ENCODE data around the gene TFIP11. TPM values are rescaled to one million over a fixed set of nuclear protein-coding genes. Genes with fewer than 3 reads are reported as not detected.

Gene TFIP11
- total RNA-seq, 4 donors from 2014 or later = 21.6 to 27.1 (median 25.8) TPM

- no peaks in the 10 kb centered on the region for H3K27me3 ChIP-seq
- peaks cover 0 to 55% (median 13%) of the 10 kb centered on the region in 3 donors for H3K36me3 ChIP-seq
- H3K4me3 ChIP-seq = no peak overlapping the region
- DNase-seq = no peak
- WGBS, 2 donors = no CpG with 5 or more reads among the region's 1 CpG
- intact Hi-C loops (cut with DNase I) = no loop called here
- H3K27ac ChIP-seq = no peak overlapping the region
- no peaks in the 10 kb centered on the region for H3K9me3 ChIP-seq
- peaks cover 14 to 35% (median 17%) of the 10 kb centered on the region in 3 donors for H3K4me1 ChIP-seq
- no peak for TF ChIP-seq POLR2A (IDR thresholded peaks at IDR 0.05)
- TF ChIP-seq CTCF (IDR thresholded peaks at IDR 0.05) = no peak
These were observed 32.2 kb upstream of the TFIP11 start for GRCh38 chr22:26544489-26544888.

- TF ChIP-seq CTCF (IDR thresholded peaks at IDR 0.05) = no peak
- TF ChIP-seq POLR2A (IDR thresholded peaks at IDR 0.05) = no peak
- Histone ChIP-seq H3K36me3 (peaks cover 0 to 71% (median 13%) of the 10 kb centered on the region in 3 donors), H3K27ac (peak overlapping the region in 1 of 4 donors; percentile 39), H3K27me3 (no peaks in the 10 kb centered on the region), H3K9me3 (no peaks in the 10 kb centered on the region), H3K4me1 (peaks cover 8 to 19% (median 9%) of the 10 kb centered on the region in 3 donors), H3K4me3 (no peak overlapping the region)
- no peak for DNase-seq
- 60 to 70% methylated on average over 3 of the region's 3 CpGs for WGBS, 2 donors
- intact Hi-C loops (cut with DNase I) = no loop called here
These were observed 30.6 kb upstream of the TFIP11 start for GRCh38 chr22:26542831-26543230.

- Histone ChIP-seq H3K9me3 (no peaks in the 10 kb centered on the region), H3K4me1 (peaks cover under 1 to 10% (median 2%) of the 10 kb centered on the region in 3 donors), H3K27me3 (no peaks in the 10 kb centered on the region), H3K27ac (no peak overlapping the region), H3K36me3 (peaks cover 0 to 82% (median 13%) of the 10 kb centered on the region in 3 donors), H3K4me3 (no peak overlapping the region)
- intact Hi-C loops (cut with DNase I) = no loop called here
- no peak for DNase-seq
- TF ChIP-seq POLR2A (IDR thresholded peaks at IDR 0.05) (no peak), CTCF (IDR thresholded peaks at IDR 0.05) (no peak)
- WGBS, 2 donors = 97 to 98% methylated on average over 8 to 31 of the region's 47 CpGs
These were observed 29.0 kb upstream of the TFIP11 start for GRCh38 chr22:26541167-26541819.

- Histone ChIP-seq H3K36me3 (peaks cover 0 to 94% (median 13%) of the 10 kb centered on the region in 3 donors), H3K9me3 (no peaks in the 10 kb centered on the region), H3K4me3 (no peak overlapping the region), H3K4me1 (peaks cover 0 to 19% (median 11%) of the 10 kb centered on the region in 3 donors), H3K27me3 (no peaks in the 10 kb centered on the region), H3K27ac (no peak overlapping the region)
- 93 to 100% methylated on average over 1 to 2 of the region's 2 CpGs for WGBS, 2 donors
- no peak for TF ChIP-seq CTCF (IDR thresholded peaks at IDR 0.05)
- TF ChIP-seq POLR2A (IDR thresholded peaks at IDR 0.05) = no peak
- intact Hi-C loops (cut with DNase I) = no loop called here
- no peak for DNase-seq
These were observed 27.8 kb upstream of the TFIP11 start for GRCh38 chr22:26540119-26540518.

GRCh38 chr22:26536762-26537134 lies 24.5 kb upstream of the TFIP11 start:
- Histone ChIP-seq H3K9me3 (no peaks in the 10 kb centered on the region), H3K27ac (peak overlapping the region in 2 of 4 donors; percentile 25 to 30), H3K4me3 (no peak overlapping the region), H3K27me3 (no peaks in the 10 kb centered on the region), H3K4me1 (peaks cover 0 to 43% (median 21%) of the 10 kb centered on the region in 3 donors), H3K36me3 (peaks cover 8 to 81% (median 13%) of the 10 kb centered on the region in 3 donors)
- TF ChIP-seq CTCF (IDR thresholded peaks at IDR 0.05) = no peak
- no peak for TF ChIP-seq POLR2A (IDR thresholded peaks at IDR 0.05)
- intact Hi-C loops (cut with DNase I) = no loop called here
- no peak for DNase-seq
- 100% methylated on average over 3 of the region's 3 CpGs for WGBS, 2 donors
